GM23338 (cell line): Measurements from ENCODE around the gene TGM2. TPM values are rescaled to one million over a fixed set of nuclear protein-coding genes. Genes with fewer than 3 reads are reported as not detected.

Source experiments
- ATAC-seq: fragments of 200-7000 bp; cut with Tn5 transposase; 3 replicates; pipeline ENCODE4 v1.9.1; 2020
- DNase-seq: peaks from one replicate; pipeline ENCODE4 v3.0.0-alpha.2; 2015; ENCODE audit warnings: low spot score
- H2AFZ ChIP-seq: fragments of 200-600 bp; sonication (generic); 2 replicates; pipeline ENCODE4 v1.8.0; 2016; ENCODE audit warnings: antibody characterized with exemption, mild to moderate bottlenecking, moderate library complexity
- H3F3A ChIP-seq: fragments of 200-600 bp; sonication (generic); replicated peaks from 2 replicates; pipeline ENCODE4 v1.8.0; 2017; ENCODE audit warnings: antibody characterized with exemption, mixed run types, low read depth
- H3K27ac ChIP-seq: fragments of 200-600 bp; sonication (generic); 2 replicates; pipeline ENCODE4 v1.6.1; 2016; ENCODE audit warnings: low read depth
- H3K27me3 ChIP-seq: fragments of 200-600 bp; sonication (generic); 2 replicates; pipeline ENCODE4 v1.8.0; 2016; ENCODE audit warnings: mild to moderate bottlenecking, mixed run types, moderate library complexity; ENCODE audit not compliant: insufficient read depth
- H3K36me3 ChIP-seq: fragments of 200-600 bp; sonication (generic); 2 replicates; pipeline ENCODE4 v1.8.0; 2016; ENCODE audit warnings: mild to moderate bottlenecking; ENCODE audit not compliant: insufficient read depth
- H3K4me1 ChIP-seq: fragments of 200-600 bp; sonication (generic); 2 replicates; pipeline ENCODE4 v1.8.0; 2016; ENCODE audit warnings: mild to moderate bottlenecking, moderate library complexity; ENCODE audit not compliant: insufficient read depth
- H3K4me2 ChIP-seq: fragments of 200-600 bp; sonication (generic); 2 replicates; pipeline ENCODE4 v1.7.1; 2017; ENCODE audit warnings: mixed run types
- H3K4me3 ChIP-seq: fragments of 200-600 bp; sonication (generic); 2 replicates; pipeline ENCODE4 v1.6.1; 2016; ENCODE audit warnings: mixed run types
- H3K79me2 ChIP-seq: fragments of 200-600 bp; sonication (generic); replicated peaks from 2 replicates; pipeline ENCODE4 v1.8.0; 2017; ENCODE audit warnings: mild to moderate bottlenecking; ENCODE audit not compliant: insufficient read depth
- H3K9me2 ChIP-seq: fragments of 200-600 bp; sonication (generic); 2 replicates; pipeline ENCODE4 v1.8.0; 2017; ENCODE audit not compliant: insufficient read depth
- H4K20me1 ChIP-seq: fragments of 200-600 bp; sonication (generic); replicated peaks from 2 replicates; pipeline ENCODE4 v1.8.0; 2017; ENCODE audit warnings: mild to moderate bottlenecking; ENCODE audit not compliant: insufficient read depth
- H3K27ac Mint-ChIP-seq: 2 replicates; pipeline ENCODE4 v1.8.0; 2020; ENCODE audit warnings: inconsistent platforms, mild to moderate bottlenecking, moderate library complexity, mixed read lengths
- H3K27me3 Mint-ChIP-seq: 3 replicates; pipeline ENCODE4 v1.8.0; 2022; ENCODE audit warnings: low read depth, mild to moderate bottlenecking, moderate library complexity, mixed read lengths, inconsistent platforms; ENCODE audit not compliant: insufficient read depth, poor library complexity
- H3K36me3 Mint-ChIP-seq: 3 replicates; pipeline ENCODE4 v1.8.0; 2021; ENCODE audit warnings: low read depth, mild to moderate bottlenecking, inconsistent platforms, moderate library complexity, mixed read lengths
- H3K4me1 Mint-ChIP-seq: 3 replicates; pipeline ENCODE4 v1.8.0; 2020; ENCODE audit warnings: mild to moderate bottlenecking, inconsistent platforms, mixed read lengths
- H3K4me3 Mint-ChIP-seq: 3 replicates; pipeline ENCODE4 v1.8.0; 2021; ENCODE audit warnings: moderate library complexity, mild to moderate bottlenecking, inconsistent platforms, mixed read lengths
- H3K9me3 Mint-ChIP-seq: 3 replicates; pipeline ENCODE4 v1.8.0; 2020; ENCODE audit warnings: moderate library complexity, mild to moderate bottlenecking, inconsistent platforms, mixed read lengths
- CREB1 ChIP-seq: fragments of 250-450 bp; sonication (Bioruptor Pico); IDR thresholded peaks from 2 replicates; pipeline ENCODE4 v1.5.0; 2020; ENCODE audit warnings: low read depth, mild to moderate bottlenecking, moderate library complexity
- ETS1 ChIP-seq: IDR thresholded peaks from 2 replicates; pipeline ENCODE4 v1.6.1; 2016; ENCODE audit warnings: antibody characterized with exemption
- EZH2 ChIP-seq: fragments of 200-600 bp; sonication (generic); IDR thresholded peaks from one replicate; pipeline ENCODE4 v1.8.0; 2017; ENCODE audit warnings: antibody characterized with exemption, mild to moderate bottlenecking, low read depth; ENCODE audit not compliant: unreplicated experiment
- EZH2phosphoT487 ChIP-seq: fragments of 200-600 bp; sonication (generic); IDR thresholded peaks from one replicate; pipeline ENCODE4 v1.8.1; 2018; ENCODE audit warnings: antibody characterized with exemption; ENCODE audit not compliant: unreplicated experiment
- JUNB ChIP-seq: IDR thresholded peaks from one replicate; pipeline ENCODE4 v1.6.1; 2016; ENCODE audit warnings: antibody characterized with exemption; ENCODE audit not compliant: unreplicated experiment
- POLR2AphosphoS5 ChIP-seq: IDR thresholded peaks from 2 replicates; pipeline ENCODE4 v1.6.1; 2016; ENCODE audit warnings: antibody characterized with exemption, low read depth
- STAT1 ChIP-seq: IDR thresholded peaks from one replicate; pipeline ENCODE4 v1.6.1; 2016; ENCODE audit warnings: antibody characterized with exemption; ENCODE audit not compliant: unreplicated experiment
- ZNF114 ChIP-seq: fragments of 250-450 bp; sonication (Bioruptor Pico); IDR thresholded peaks from 2 replicates; pipeline ENCODE4 v1.5.0; 2020; ENCODE audit warnings: mild to moderate bottlenecking, moderate library complexity
- ZNF331 ChIP-seq: fragments of 250-450 bp; sonication (Bioruptor Pico); IDR thresholded peaks from 2 replicates; pipeline ENCODE4 v1.5.0; 2020; ENCODE audit warnings: low read depth, mild to moderate bottlenecking, moderate library complexity
- polyA plus RNA-seq: library from polyadenylated mRNA; unstranded; fragments of >200 nt; fragmentation: Nextera tagmentation; extraction: Ambion mirVana; gene quantifications from 2 replicates; pipeline ENCODE4 v1.2.1, GENCODE V29; 2016
- total RNA-seq: library from RNA; depleted of rRNA; stranded (reverse); fragments of >200 nt; shearing (Covaris generic); gene quantifications from 2 replicates; pipeline ENCODE4 v1.2.3, GENCODE V29; 2014
- TF ChIP-seq, protein P1 (sequence below): IDR thresholded peaks from one replicate; pipeline ENCODE4 v1.6.1; 2018; ENCODE audit warnings: antibody characterized with exemption; ENCODE audit not compliant: unreplicated experiment

TGM2 gene
- total and polyA plus RNA-seq, 2 experiments from 2014 or later = 0.45 to 1.0 TPM

DNA sequence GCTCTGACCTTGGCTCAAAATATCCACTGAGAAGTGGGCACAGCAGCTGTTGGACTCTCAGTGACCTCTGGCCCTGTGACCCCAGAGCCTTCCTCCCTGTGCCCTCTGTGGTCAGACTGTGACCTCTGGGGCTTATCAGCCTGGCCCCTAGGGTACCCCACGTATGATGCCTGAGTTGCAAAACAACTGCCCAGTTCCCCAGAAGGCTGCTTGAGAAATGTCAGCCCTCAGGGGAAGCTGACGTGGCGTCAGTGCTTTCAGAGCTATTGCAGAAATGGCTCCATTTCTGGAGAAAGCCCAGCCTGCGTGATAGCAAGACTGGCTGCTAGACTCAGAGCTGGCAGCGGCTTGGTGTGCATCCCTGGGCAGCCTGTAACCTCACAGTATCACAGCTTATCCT lies 31.5 kb upstream of the TGM2 start:
- Mint-ChIP-seq H3K36me3 (0 out of 3 replicates have a peak, but pooled peaks cover 5% of the 10 kb centered on the region), H3K4me3 (no peak overlapping the region), H3K27ac (no peak overlapping the region), H3K27me3 (peaks cover 2% of the 10 kb centered on the region), H3K9me3 (peaks cover 6% of the 10 kb centered on the region), H3K4me1 (no peaks in the 10 kb centered on the region)
- H2AFZ ChIP-seq = no peak overlapping the region
- no peaks in the 10 kb centered on the region for H4K20me1 ChIP-seq
- no peaks in the 10 kb centered on the region for H3K27me3 ChIP-seq
- H3K4me3 ChIP-seq = no peak overlapping the region
- no peak overlapping the region for H3K27ac ChIP-seq
- H3K4me1 ChIP-seq = peaks cover 4% of the 10 kb centered on the region
- no peaks in the 10 kb centered on the region for H3K79me2 ChIP-seq
- ATAC-seq (no peak), DNase-seq (no peak)
- no peak overlapping the region for H3K4me2 ChIP-seq
- no peak for TF ChIP-seq EZH2phosphoT487
- TF ChIP-seq JUNB = no peak
- TF ChIP-seq STAT1 = no peak
- TF ChIP-seq CREB1 (CRISPR knock-in tag) = no peak
- TF ChIP-seq, protein P1, sequence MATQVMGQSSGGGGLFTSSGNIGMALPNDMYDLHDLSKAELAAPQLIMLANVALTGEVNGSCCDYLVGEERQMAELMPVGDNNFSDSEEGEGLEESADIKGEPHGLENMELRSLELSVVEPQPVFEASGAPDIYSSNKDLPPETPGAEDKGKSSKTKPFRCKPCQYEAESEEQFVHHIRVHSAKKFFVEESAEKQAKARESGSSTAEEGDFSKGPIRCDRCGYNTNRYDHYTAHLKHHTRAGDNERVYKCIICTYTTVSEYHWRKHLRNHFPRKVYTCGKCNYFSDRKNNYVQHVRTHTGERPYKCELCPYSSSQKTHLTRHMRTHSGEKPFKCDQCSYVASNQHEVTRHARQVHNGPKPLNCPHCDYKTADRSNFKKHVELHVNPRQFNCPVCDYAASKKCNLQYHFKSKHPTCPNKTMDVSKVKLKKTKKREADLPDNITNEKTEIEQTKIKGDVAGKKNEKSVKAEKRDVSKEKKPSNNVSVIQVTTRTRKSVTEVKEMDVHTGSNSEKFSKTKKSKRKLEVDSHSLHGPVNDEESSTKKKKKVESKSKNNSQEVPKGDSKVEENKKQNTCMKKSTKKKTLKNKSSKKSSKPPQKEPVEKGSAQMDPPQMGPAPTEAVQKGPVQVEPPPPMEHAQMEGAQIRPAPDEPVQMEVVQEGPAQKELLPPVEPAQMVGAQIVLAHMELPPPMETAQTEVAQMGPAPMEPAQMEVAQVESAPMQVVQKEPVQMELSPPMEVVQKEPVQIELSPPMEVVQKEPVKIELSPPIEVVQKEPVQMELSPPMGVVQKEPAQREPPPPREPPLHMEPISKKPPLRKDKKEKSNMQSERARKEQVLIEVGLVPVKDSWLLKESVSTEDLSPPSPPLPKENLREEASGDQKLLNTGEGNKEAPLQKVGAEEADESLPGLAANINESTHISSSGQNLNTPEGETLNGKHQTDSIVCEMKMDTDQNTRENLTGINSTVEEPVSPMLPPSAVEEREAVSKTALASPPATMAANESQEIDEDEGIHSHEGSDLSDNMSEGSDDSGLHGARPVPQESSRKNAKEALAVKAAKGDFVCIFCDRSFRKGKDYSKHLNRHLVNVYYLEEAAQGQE = no peak
- H3K36me3 ChIP-seq = no peaks in the 10 kb centered on the region
- H3K9me2 ChIP-seq = no peaks in the 10 kb centered on the region
- no peaks in the 10 kb centered on the region for H3F3A ChIP-seq

GRCh38 chr20:38196076-38196475 lies 31.0 kb upstream of the TGM2 start:
- no peak for DNase-seq
- Histone ChIP-seq H3K4me2 (no peak overlapping the region), H3K4me1 (peaks cover 4% of the 10 kb centered on the region), H3F3A (no peaks in the 10 kb centered on the region), H2AFZ (no peak overlapping the region), H3K36me3 (no peaks in the 10 kb centered on the region), H3K27ac (no peak overlapping the region), H3K79me2 (no peaks in the 10 kb centered on the region), H4K20me1 (no peaks in the 10 kb centered on the region), H3K27me3 (no peaks in the 10 kb centered on the region), H3K4me3 (no peak overlapping the region), H3K9me2 (no peaks in the 10 kb centered on the region)
- H3K9me3 Mint-ChIP-seq = peaks cover 6% of the 10 kb centered on the region
- peaks cover 6% of the 10 kb centered on the region for H3K27me3 Mint-ChIP-seq
- H3K4me1 Mint-ChIP-seq = no peaks in the 10 kb centered on the region
- H3K27ac Mint-ChIP-seq = no peak overlapping the region
- ATAC-seq = no peak
- 0 out of 3 replicates have a peak, but pooled peaks cover 5% of the 10 kb centered on the region for H3K36me3 Mint-ChIP-seq
- H3K4me3 Mint-ChIP-seq = no peak overlapping the region
- TF ChIP-seq POLR2AphosphoS5 = no peak
- no peak for TF ChIP-seq EZH2
- TF ChIP-seq, protein P1 = no peak
- no peak for TF ChIP-seq ZNF331
- TF ChIP-seq JUNB = no peak
- TF ChIP-seq ZNF114 (CRISPR knock-in tag) = no peak
- no peak for TF ChIP-seq ETS1
